Measurements from ENCODE around the gene AFF1.
A peak's percentile ranks its signal among the peaks of the same experiment; 100 is the strongest.
"Not testable (repeated sequence)": the region's sequence is repeated elsewhere in the genome, so short reads cannot be mapped to it uniquely, and the experiment has no call there.

Gene AFF1

DNA sequence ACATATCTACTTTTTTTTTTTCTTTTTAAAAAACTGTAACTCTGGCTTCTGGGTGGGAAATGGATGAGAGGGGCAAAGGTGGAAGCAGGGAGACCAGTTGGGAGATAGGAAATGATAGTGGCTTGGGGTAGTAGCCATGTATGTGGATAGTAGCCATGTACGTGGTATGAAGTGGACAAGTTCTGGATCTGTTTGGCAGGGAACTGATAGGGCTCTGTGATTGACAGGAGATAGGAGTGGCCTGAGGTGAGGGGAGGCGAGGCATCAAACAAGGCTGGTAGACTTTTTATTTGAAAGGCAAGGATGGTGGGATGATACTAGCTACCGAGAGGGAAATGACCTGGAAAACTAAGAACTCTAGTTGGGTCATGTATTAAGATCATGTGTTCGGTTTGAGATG, 117.8 kb downstream of the AFF1 start:
- FAIRE-seq (no peak), DNase-seq (ENCODE audit: low spot score) (no peak)

DNA sequence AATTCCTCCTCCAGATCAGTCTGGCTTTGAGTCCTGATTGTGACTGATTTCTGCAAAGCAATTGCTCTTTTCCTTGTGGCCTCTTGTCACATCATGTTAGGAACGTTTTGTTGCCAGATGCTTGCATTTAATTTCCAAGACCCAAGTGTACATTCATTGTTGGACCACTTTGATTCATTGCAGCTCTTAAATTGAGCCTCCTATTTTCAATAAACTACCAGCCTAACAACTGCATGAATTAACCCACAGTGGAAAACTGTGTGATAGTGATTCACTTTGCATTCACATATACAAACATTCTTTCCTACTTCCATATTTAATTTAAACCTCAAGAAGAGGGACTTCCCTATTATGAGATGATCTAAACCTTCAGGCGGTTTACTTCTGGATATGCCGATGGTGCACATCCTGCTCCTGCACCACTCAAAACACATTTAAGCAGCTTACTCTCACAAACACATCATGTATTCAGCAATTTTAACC, 118.4 kb downstream of the AFF1 start:
- DNase-seq (ENCODE audit: low spot score) (no peak), FAIRE-seq (no peak)

- FAIRE-seq (no peak), DNase-seq (ENCODE audit: low spot score) (no peak)
Measured at GRCh38 chr4:87053802-87054767, 119.3 kb downstream of the AFF1 start.

- no peak for FAIRE-seq
- DNase-seq (ENCODE audit: low spot score), result no peak
Measured at GRCh38 chr4:87054900-87055299, 120.1 kb downstream of the AFF1 start.

GRCh38 chr4:87055311-87055710, 120.5 kb downstream of the AFF1 start:
- FAIRE-seq (no peak), DNase-seq (ENCODE audit: low spot score) (no peak)

- FAIRE-seq (no peak), DNase-seq (ENCODE audit: low spot score) (no peak)
Measured at GRCh38 chr4:87056881-87057280, 122.1 kb downstream of the AFF1 start.

DNA sequence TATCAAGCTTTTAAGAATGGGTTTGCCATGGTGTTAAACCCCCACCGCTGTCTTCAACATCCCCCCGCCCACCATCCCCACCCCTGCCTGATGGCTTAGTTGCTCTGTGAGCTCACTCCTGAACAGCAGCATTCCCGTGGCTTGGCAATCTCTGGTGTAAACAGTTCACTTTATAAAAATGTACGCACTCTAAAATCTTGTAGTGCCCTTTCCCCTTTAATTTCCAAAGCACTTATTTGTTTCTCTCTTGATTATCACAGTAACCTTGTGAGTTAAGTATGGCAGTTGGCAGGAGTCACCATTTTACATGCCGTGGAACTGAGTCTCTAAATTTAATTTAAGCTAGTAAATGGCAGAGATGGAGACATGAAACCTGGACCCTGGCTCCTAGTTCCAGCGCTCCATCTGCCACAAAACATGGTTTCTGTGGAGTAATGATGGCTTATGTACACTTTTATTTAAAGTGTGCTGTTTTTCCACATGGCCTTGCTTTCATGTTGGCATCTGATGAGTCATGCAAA, 123.1 kb downstream of the AFF1 start:
- no peak for FAIRE-seq
- DNase-seq (ENCODE audit: low spot score), result peak; percentile 25

- DNase-seq (ENCODE audit: low spot score) (no peak), FAIRE-seq (no peak)
Measured at GRCh38 chr4:87058356-87059073, 123.7 kb downstream of the AFF1 start.

DNA sequence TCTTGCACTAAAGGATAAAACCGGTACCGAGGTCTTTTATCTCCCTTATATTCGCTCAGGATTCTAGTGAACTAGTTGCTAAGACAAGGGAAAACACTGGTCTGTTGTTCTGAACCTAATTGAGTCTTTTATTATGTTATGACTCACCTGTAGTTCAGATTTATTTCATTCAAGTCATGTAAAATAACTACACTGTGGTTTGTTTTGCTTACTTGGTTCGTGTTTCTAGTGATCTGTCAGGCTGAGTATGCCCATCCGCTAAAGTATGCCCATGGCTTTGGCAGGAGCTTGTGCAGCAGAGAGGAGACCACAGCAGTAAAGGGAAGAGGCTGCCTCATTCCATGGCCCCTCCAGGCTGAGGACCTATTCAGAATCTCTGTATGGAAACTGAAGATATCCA, 126.1 kb downstream of the AFF1 start:
- FAIRE-seq (peak; percentile 59), DNase-seq (ENCODE audit: low spot score) (peak; percentile 70)

DNA sequence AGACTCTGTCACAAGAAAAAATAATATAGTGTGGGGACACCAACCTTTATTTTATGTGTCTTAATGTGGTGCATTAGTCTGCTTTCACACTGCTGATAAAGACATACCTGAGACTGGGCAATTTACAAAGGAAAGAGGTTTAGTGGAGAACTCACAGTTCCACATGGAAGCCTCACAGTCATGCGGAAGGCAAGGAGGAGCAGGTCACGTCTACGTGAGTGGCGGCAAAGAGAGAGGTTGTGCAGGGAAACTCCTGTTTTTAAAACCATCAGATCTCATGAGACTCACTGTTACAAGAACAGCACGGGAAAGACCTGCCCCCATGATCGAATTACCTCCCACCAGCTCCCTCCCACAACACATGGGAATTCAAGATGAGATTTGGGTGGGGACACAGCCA, 130.2 kb downstream of the AFF1 start:
- no peak for DNase-seq (ENCODE audit: low spot score)
- FAIRE-seq, result no peak

DNA sequence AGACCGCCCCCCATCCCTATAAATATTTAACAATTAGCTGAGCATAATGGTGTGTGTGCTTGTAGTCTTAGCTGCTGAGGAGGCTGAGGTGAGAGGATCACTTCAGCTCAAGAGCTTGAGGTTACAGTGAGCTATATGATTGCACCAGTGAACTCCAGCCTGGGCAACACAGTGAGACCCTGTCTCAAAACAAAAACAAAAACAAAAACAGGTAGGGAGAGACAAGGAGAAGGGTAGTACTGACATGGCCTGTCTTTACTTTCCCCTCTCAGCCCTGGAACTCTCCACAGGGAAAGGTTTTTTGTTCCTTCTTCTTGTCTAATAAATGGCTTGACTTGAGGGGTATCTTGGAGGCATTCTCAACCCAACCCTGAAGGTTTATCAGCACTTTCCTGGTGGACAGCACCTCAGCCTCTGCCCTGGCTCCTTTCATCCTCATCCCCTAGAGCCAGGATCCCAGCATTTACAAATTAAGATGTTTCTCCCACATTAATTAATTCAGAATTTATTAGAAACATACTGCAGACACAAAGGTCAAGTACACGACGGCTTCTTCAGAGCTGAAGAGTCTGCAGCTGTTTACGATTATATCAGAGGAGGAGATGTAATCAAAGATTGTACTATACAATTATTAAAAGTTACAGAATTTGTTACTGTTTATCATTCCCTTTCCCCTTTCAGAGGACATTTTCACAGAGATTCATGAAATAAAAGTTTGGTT, 131.8 kb downstream of the AFF1 start:
- no peak for FAIRE-seq
- peak; percentile 16 for DNase-seq (ENCODE audit: low spot score)

DNA sequence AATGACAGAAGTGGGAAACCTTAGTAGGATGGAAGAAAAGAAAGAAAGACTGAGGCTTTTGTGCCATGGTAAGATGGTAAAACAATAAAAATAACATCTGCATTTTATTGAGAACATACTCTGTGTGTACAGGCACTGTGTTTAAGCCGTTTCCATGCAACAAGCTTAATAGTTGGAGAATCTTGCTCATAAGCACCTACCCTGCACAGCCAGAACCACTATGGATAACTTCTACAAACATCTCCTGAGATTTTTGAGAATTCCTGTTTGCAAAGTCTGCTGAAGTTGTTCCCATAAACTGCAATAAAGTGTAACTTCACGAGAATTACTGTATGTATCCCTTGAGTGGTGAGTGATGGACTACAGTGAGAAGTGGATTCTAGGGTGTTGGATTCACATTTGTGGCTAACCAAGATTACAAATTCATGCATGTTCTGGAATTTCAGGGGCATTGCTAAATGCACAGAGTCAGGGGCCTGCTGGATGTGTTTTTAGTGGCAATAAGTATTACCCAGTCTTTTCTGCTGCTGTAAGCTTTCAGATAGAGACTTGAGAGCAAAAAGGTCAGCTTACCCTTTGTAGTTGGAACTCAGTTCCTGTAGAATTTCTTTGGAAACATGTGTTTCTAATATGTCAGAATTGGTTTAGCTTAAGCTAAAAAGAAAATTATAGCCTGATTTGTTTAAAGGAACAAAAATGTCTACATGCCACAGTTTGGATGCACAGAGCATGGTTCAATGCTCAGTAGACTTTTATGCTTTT, 132.5 kb downstream of the AFF1 start:
- DNase-seq (ENCODE audit: low spot score) (no peak), FAIRE-seq (no peak)

- DNase-seq (ENCODE audit: low spot score) (no peak), FAIRE-seq (no peak)
Measured at GRCh38 chr4:87068583-87069021, 133.8 kb downstream of the AFF1 start.

DNA sequence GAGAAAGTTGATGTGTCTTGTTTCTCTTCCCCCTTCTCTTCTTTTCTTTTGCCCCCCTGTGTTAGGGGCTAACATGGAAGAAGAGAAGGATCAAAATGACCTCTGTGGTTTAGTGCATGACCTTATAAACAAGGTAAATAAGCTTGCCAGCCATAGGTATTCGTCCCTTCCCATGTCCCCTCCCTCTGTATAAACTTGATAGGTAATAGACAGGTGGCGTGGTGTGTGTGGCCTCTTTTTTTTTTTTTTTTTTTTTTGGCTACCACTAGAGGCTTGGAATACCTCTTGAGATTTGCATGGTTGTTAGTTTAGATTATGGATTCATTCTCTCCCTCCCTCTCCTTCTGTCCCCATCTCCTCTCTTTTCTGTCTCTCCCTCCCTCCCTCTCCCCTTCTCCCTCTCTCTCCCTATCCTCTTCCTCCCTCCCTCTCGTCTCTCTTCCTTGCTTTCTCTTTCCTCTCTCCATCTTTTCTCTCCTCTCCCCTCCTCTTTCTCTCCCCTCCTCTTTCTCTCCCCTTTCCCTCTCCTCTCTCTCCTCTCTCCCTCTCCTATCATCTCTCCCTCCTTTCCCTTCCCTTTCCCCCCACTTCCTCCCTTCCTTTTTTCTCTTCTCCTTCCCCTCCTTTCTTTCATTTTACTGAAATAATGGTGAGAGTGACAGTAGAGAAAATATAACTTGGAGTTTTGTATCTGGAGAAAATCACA, 134.4 kb downstream of the AFF1 start:
- DNase-seq (ENCODE audit: low spot score) (no peak), FAIRE-seq (no peak)

DNA sequence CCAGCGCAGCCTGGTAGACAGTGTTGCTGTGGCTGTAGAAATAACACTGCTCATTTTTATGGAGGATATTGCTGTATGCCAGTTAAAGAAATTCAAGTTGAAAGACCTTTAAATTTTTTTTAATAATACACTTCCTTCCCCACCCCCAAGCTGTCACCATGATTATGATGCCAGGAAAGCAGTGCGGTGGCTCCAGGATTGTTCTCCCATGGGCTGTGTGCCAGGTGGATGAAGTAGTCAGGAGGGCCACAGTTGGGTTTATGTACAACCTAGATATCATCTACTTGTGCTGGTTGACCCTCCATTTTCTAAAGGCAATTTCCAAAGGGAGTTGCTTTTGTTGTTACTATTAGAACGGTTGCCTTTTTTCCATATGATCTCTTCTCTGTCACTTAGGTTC, 136.6 kb downstream of the AFF1 start:
- no peak for FAIRE-seq
- DNase-seq (ENCODE audit: low spot score), result no peak

GRCh38 chr4:87072545-87072944, 137.7 kb downstream of the AFF1 start:
- not testable (repeated sequence) for FAIRE-seq; DNase-seq (ENCODE audit: low spot score)

GRCh38 chr4:87073199-87074120, 138.6 kb downstream of the AFF1 start:
- no peak for DNase-seq (ENCODE audit: low spot score)

DNA sequence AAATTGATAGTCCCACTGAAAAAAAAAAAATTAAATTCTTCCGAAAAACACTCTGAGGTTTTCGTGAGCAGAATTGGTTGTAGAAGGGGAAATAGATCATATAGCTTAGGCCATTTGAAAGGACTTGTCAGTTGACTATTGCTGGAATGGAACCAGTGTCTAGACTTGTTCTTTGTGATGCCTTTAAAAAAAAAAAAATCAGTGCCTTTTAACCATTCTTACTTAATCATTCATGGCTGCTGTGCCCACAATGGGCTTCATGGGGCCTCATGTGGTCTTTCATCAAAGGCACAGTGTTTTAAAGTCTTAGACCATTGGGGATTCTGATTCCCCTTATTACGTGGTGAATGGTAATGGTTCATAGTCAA, 139.3 kb downstream of the AFF1 start:
- FAIRE-seq (no peak), DNase-seq (ENCODE audit: low spot score) (no peak)

More at GRCh38 chr4:87073199-87074120, 138.6 kb downstream of the AFF1 start:
- FAIRE-seq, result no peak

GRCh38 chr4:87075876-87076275, 141.1 kb downstream of the AFF1 start:
- DNase-seq (ENCODE audit: low spot score) (no peak), FAIRE-seq (no peak)

All from urothelium cell line (cell line).